ENCODE measurements around the gene MT1G. TPM values are rescaled to one million over a fixed set of nuclear protein-coding genes. Genes with fewer than 3 reads are reported as not detected.

Gene MT1G
- polyA plus RNA-seq, 1 experiment: not detected

GRCh38 chr16:56630134-56630533, 37.7 kb downstream of the MT1G start:
- H3K4me3 ChIP-seq (ENCODE audit: low read depth, low read length): no peak overlapping the region
- ChIA-PET CTCF (no interaction called here), POLR2A (no interaction called here)
- no peak for DNase-seq (ENCODE audit: low read depth, low spot score)
- no peak overlapping the region for H3K27ac ChIP-seq (ENCODE audit: low read depth, low read length)
- TF ChIP-seq CTCF (IDR thresholded peaks at IDR 0.05; ENCODE audit: low read depth, low read length): no peak
- no peaks in the 10 kb centered on the region for H3K9me3 ChIP-seq (ENCODE audit: control insufficient read depth, insufficient read depth, low read length)
- H3K27me3 ChIP-seq (ENCODE audit: control insufficient read depth, insufficient read depth, low read length): peaks cover 33% of the 10 kb centered on the region

GRCh38 chr16:56629531-56629930, 38.3 kb downstream of the MT1G start:
- TF ChIP-seq CTCF (IDR thresholded peaks at IDR 0.05; ENCODE audit: low read depth, low read length): no peak
- no peak for DNase-seq (ENCODE audit: low read depth, low spot score)
- no peak overlapping the region for H3K27ac ChIP-seq (ENCODE audit: low read depth, low read length)
- CTCF ChIA-PET: no interaction called here
- POLR2A ChIA-PET: no interaction called here
- peaks cover 27% of the 10 kb centered on the region for H3K27me3 ChIP-seq (ENCODE audit: control insufficient read depth, insufficient read depth, low read length)
- no peaks in the 10 kb centered on the region for H3K9me3 ChIP-seq (ENCODE audit: control insufficient read depth, insufficient read depth, low read length)
- H3K4me3 ChIP-seq (ENCODE audit: low read depth, low read length): no peak overlapping the region

- POLR2A ChIA-PET: interaction anchor here (0.7 kb wide), 3 partner anchors 22 to 178 kb away, joined by 4 to 6 read pairs (median 5); partner anchors contain the start of gene MT1X
- no peak for TF ChIP-seq CTCF (IDR thresholded peaks at IDR 0.05; ENCODE audit: low read depth, low read length)
- Histone ChIP-seq H3K27me3 (ENCODE audit: control insufficient read depth, insufficient read depth, low read length) (peaks cover 21% of the 10 kb centered on the region), H3K9me3 (ENCODE audit: control insufficient read depth, insufficient read depth, low read length) (no peaks in the 10 kb centered on the region), H3K4me3 (ENCODE audit: low read depth, low read length) (no peak overlapping the region), H3K27ac (ENCODE audit: low read depth, low read length) (no peak overlapping the region)
- CTCF ChIA-PET: no interaction called here
- DNase-seq (ENCODE audit: low read depth, low spot score): no peak
Observed at GRCh38 chr16:56628486-56629350, 39.1 kb downstream of the MT1G start.

DNA sequence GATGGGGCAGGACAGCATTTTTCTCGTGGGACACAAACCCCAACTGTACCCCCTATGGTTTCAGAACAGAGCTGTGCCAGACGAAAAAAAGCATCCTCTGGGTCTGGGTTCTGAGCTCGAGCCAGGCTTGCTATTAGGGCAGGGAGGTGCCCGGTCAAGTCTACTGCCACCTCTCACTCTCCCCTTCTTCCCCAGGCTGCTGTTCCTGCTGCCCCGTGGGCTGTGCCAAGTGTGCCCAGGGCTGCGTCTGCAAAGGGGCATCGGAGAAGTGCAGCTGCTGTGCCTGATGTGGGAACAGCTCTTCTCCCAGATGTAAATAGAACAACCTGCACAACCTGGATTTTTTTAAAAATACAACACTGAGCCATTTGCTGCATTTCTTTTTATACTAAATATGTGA, 41.2 kb downstream of the MT1G start:
- DNase-seq (ENCODE audit: low read depth, low spot score): no peak
- Histone ChIP-seq H3K27me3 (ENCODE audit: control insufficient read depth, insufficient read depth, low read length) (peaks cover 2% of the 10 kb centered on the region), H3K4me3 (ENCODE audit: low read depth, low read length) (peak overlapping the region; percentile 73), H3K9me3 (ENCODE audit: control insufficient read depth, insufficient read depth, low read length) (no peaks in the 10 kb centered on the region), H3K27ac (ENCODE audit: low read depth, low read length) (peak overlapping the region; percentile 47)
- ChIA-PET POLR2A (interaction anchor here (0.7 to 4.8 kb wide), 6 partner anchors 10 to 304 kb away, joined by 3 to 201 read pairs (median 14); partner anchors contain the start of genes MT1X and MT2A), CTCF (interaction anchor here (1.1 to 1.2 kb wide), 2 partner anchors 74 to 113 kb away, joined by 3 to 7 read pairs; no protein-coding TSS in a partner anchor)
- no peak for TF ChIP-seq CTCF (IDR thresholded peaks at IDR 0.05; ENCODE audit: low read depth, low read length)

Data from AG04450 (cell line).